IMR-90 (cell line): ENCODE data around the gene GNA15.

Experiments used
- BHLHE40 ChIP-seq: fragments of 150-350 bp; IDR thresholded peaks from 2 replicates; pipeline ENCODE4 v1.6.1; 2016; ENCODE audit warnings: mild to moderate bottlenecking, low read depth, low read length
- CEBPB ChIP-seq: IDR thresholded peaks from 2 replicates; pipeline ENCODE4 v1.6.1; 2012; ENCODE audit warnings: low read depth, low read length, improper control_type of control experiment
- CHD1 ChIP-seq: IDR thresholded peaks from 2 replicates; pipeline ENCODE4 v1.6.1; 2012; ENCODE audit warnings: low read depth, low read length, improper control_type of control experiment
- CTCF ChIP-seq: conservative IDR thresholded peaks from 2 replicates; pipeline ENCODE4 v1.5.1; 2012; ENCODE audit warnings: mild to moderate bottlenecking, low read depth, low read length, improper control_type of control experiment
- ELK1 ChIP-seq: fragments of 150-350 bp; IDR thresholded peaks from 2 replicates; pipeline ENCODE4 v1.6.1; 2016; ENCODE audit warnings: low read depth, mild to moderate bottlenecking, low read length, moderate library complexity, borderline replicate concordance
- FOS ChIP-seq: fragments of 150-350 bp; IDR thresholded peaks from 2 replicates; pipeline ENCODE4 v1.6.1; 2016; ENCODE audit warnings: low read depth, low read length
- MAZ ChIP-seq: IDR thresholded peaks from 2 replicates; pipeline ENCODE4 v1.6.1; 2012; ENCODE audit warnings: low read depth, mild to moderate bottlenecking, low read length, improper control_type of control experiment, moderate library complexity, borderline replicate concordance
- NFE2L2 ChIP-seq: fragments of 150-350 bp; IDR thresholded peaks from 2 replicates; pipeline ENCODE4 v1.6.1; 2016; ENCODE audit warnings: low read depth, mild to moderate bottlenecking, low read length
- POLR2A ChIP-seq: IDR thresholded peaks from 2 replicates; pipeline ENCODE4 v1.6.1; 2012; ENCODE audit warnings: mild to moderate bottlenecking, low read depth, low read length
- RAD21 ChIP-seq: IDR thresholded peaks from 2 replicates; pipeline ENCODE4 v1.6.1; 2012; ENCODE audit warnings: low read length, improper control_type of control experiment
- RCOR1 ChIP-seq: IDR thresholded peaks from 2 replicates; pipeline ENCODE4 v1.6.1; 2012; ENCODE audit warnings: mild to moderate bottlenecking, low read length, improper control_type of control experiment; ENCODE audit not compliant: insufficient replicate concordance
- RFX5 ChIP-seq: IDR thresholded peaks from 2 replicates; pipeline ENCODE4 v1.8.0; 2012; ENCODE audit warnings: low read depth, mild to moderate bottlenecking, low read length, moderate library complexity
- USF2 ChIP-seq: fragments of 150-350 bp; IDR thresholded peaks from 2 replicates; pipeline ENCODE4 v1.6.1; 2017; ENCODE audit warnings: mild to moderate bottlenecking, antibody characterized with exemption, low read length, low read depth

- TF ChIP-seq CTCF (no peak), NFE2L2 (no peak), CEBPB (no peak), USF2 (no peak), BHLHE40 (no peak), CHD1 (no peak), POLR2A (no peak), RAD21 (no peak), MAZ (no peak), ELK1 (no peak), FOS (no peak), RCOR1 (no peak), RFX5 (no peak)
These were observed 40.2 kb upstream of the GNA15 start for GRCh38 chr19:3095441-3096191.
